Mammary epithelial cell (primary cell): ENCODE results near the gene CRIM1.

Source experiments
- CTCF ChIP-seq, 2 donors: IDR thresholded peaks in 1 of 2; conservative IDR thresholded peaks in 1 of 2; 2 replicates each; pipeline ENCODE4 v1.5.1; 2011 to 2012; ENCODE audit warnings: inconsistent platforms in 2 of 2, low read length in 2 of 2, mild to moderate bottlenecking in 2 of 2, control low read depth in 1 of 2, low read depth in 1 of 2; ENCODE audit not compliant: insufficient read depth in 1 of 2; ENCODE audit errors: extremely low read depth in 1 of 2
- EZH2 ChIP-seq: IDR thresholded peaks from 2 replicates; pipeline ENCODE4 v1.6.1; 2012; ENCODE audit warnings: low read length, inconsistent platforms, borderline replicate concordance

GRCh38 chr2:36549165-36549574 is 193.6 kb downstream of the CRIM1 start:
- TF ChIP-seq CTCF (conservative IDR thresholded peaks at IDR 0.05 in 1 of 2, IDR thresholded peaks at IDR 0.05 in 1 of 2; ENCODE audit: extremely low read depth in 1 of 2, insufficient read depth in 1 of 2, low read depth in 1 of 2, low read length in 2 of 2), result no peak
- TF ChIP-seq EZH2, result no peak
